NB4 (cell line): ENCODE results near the gene C6orf58.

ENCODE experiments used
- DNase-seq: peaks from one replicate; pipeline ENCODE4 v3.0.0; 2010; ENCODE audit warnings: low read depth
- H3K4me3 ChIP-seq: one replicate; pipeline ENCODE4 v1.5.1; 2011; ENCODE audit warnings: mild to moderate bottlenecking, low read depth, low read length, moderate library complexity
- MYC ChIP-seq: IDR thresholded peaks from 2 replicates; pipeline ENCODE4 v1.6.1; 2011; ENCODE audit warnings: low read depth, low read length
- POLR2A ChIP-seq: IDR thresholded peaks from 2 replicates; pipeline ENCODE4 v1.6.1; 2011; ENCODE audit warnings: mild to moderate bottlenecking; ENCODE audit not compliant: insufficient read length; ENCODE audit errors: extremely low read depth
- TF ChIP-seq, protein P1 (sequence below): IDR thresholded peaks from 2 replicates; pipeline ENCODE4 v1.6.1; 2011; ENCODE audit warnings: low read depth, low read length
- TF ChIP-seq, protein P2 (sequence below): IDR thresholded peaks from one replicate; pipeline ENCODE4 v1.5.1; 2012; ENCODE audit warnings: low read depth, low read length

Gene C6orf58

DNA sequence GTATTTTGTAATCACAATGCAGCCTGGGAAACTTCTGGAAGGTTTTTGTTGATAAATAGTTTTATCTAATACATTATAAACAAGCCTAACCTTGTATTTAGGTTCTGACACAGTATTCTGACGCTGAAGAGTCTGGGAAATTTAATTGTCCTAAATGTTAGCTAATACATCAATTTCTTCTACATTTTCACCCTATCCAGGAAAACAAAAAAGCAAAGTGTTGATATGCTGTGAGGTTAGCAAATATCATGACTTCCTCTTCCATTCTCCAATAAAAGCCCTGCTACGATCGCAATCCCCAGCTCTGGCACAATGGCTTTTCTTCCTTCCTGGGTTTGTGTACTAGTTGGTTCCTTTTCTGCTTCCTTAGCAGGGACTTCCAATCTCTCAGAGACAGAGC lies at the start of gene C6orf58:
Gene C6orf58, plus strand, starts transcription at position 301 of the 400 bp plus-strand sequence. Its CDS starts 12 bp downstream, at position 313.
- TF ChIP-seq POLR2A (no peak), MYC (no peak)
- TF ChIP-seq, protein P1, sequence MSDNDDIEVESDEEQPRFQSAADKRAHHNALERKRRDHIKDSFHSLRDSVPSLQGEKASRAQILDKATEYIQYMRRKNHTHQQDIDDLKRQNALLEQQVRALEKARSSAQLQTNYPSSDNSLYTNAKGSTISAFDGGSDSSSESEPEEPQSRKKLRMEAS: no peak
- TF ChIP-seq, protein P2, sequence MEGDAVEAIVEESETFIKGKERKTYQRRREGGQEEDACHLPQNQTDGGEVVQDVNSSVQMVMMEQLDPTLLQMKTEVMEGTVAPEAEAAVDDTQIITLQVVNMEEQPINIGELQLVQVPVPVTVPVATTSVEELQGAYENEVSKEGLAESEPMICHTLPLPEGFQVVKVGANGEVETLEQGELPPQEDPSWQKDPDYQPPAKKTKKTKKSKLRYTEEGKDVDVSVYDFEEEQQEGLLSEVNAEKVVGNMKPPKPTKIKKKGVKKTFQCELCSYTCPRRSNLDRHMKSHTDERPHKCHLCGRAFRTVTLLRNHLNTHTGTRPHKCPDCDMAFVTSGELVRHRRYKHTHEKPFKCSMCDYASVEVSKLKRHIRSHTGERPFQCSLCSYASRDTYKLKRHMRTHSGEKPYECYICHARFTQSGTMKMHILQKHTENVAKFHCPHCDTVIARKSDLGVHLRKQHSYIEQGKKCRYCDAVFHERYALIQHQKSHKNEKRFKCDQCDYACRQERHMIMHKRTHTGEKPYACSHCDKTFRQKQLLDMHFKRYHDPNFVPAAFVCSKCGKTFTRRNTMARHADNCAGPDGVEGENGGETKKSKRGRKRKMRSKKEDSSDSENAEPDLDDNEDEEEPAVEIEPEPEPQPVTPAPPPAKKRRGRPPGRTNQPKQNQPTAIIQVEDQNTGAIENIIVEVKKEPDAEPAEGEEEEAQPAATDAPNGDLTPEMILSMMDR: no peak
- no peak within 1 kb of the TSS for H3K4me3 ChIP-seq
- peak; percentile 7 for DNase-seq

DNA sequence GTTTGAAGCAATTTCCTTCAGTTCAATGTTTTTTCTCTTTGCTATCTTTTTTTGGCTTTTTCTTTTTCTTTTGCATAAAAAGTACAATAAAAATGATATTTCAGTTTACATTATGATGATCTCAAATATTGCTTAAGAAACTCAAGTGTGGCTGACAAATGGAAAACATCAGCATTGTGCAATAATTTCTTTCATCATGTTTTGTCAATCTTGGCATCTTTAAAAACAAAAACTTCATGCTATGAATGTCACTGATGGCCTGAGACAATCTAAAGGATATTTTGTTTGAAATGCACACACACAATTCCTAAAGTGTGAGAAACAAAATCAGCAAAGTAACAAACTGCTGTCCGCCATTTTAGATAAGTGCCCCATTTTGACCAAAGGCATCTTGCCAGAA lies 44.0 kb upstream of the C6orf58 start:
- TF ChIP-seq, protein P2: no peak
- no peak for TF ChIP-seq POLR2A
- TF ChIP-seq, protein P1: no peak
- no peak for TF ChIP-seq MYC
- no peak overlapping the region for H3K4me3 ChIP-seq
- no peak for DNase-seq

DNA sequence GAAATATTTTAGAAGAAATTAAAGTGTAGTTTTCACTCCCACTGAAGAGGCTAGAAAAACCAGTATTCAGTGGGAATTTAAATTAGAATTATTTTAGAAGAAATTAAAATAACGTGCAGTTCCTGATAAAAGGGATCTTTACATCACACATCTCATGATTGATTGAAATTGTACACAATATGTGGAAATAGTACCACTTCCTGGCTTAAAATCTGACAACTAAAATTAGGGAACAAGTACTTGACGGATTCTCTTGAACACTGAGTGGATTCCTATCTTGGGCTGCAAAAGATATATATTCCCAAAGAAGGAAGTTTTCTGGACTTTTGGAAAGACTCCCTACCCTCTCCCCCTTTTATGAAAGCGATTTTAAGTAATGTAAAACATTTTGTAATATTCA lies 43.2 kb upstream of the C6orf58 start:
- no peak for TF ChIP-seq MYC
- TF ChIP-seq, protein P2: no peak
- TF ChIP-seq, protein P1: no peak
- no peak for TF ChIP-seq POLR2A

DNA sequence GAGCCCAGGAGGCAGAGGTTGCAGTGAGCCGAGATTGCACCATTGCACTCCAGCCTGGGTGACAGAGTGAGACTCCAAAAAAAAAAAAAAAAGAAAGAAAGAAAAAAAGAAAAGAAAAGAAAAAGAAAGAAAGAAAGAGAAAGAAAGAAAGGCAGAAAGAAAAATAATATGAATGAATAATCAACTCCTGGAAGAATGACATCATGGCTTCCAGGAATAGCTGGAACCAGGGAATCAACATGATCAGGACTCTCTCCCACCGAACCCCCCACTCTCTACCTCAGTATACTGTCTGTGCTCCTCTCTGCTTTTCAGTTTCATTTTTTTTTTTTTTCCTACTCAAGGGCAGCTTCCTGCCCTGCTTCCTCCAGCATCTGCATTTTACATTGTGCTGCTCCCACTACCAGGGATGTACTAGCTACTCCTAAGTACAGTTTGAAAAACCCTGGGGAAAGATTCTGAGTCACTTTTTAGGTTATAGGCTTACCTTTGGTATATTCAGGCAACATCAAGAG lies 38.2 kb upstream of the C6orf58 start:
- no peak for DNase-seq
- no peak overlapping the region for H3K4me3 ChIP-seq
- TF ChIP-seq, protein P2: no peak

More for the DNA sequence above, 43.2 kb upstream of the C6orf58 start:
- no peak overlapping the region for H3K4me3 ChIP-seq
- DNase-seq: no peak

DNA sequence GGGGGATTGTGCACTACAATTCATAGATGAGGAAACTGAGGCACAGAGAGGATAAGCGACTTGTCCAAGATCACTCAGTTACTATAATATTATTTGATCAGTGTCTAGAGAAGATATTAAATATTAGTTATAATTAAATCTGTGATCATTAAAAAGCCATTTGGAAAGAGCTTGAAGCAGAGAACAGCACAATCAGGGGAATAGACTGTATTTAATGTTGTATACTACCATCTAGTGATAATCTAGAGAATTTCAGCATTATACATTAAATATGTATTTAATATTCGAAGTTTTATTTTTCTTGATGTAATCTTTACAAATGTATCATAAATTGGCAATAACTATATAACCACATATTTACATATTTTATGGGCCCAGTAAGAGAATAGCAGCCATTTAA lies 37.7 kb upstream of the C6orf58 start:
- TF ChIP-seq, protein P1: no peak
- TF ChIP-seq MYC (no peak), POLR2A (no peak)
- TF ChIP-seq, protein P2: no peak
- peak; percentile 38 for DNase-seq
- no peak overlapping the region for H3K4me3 ChIP-seq

DNA sequence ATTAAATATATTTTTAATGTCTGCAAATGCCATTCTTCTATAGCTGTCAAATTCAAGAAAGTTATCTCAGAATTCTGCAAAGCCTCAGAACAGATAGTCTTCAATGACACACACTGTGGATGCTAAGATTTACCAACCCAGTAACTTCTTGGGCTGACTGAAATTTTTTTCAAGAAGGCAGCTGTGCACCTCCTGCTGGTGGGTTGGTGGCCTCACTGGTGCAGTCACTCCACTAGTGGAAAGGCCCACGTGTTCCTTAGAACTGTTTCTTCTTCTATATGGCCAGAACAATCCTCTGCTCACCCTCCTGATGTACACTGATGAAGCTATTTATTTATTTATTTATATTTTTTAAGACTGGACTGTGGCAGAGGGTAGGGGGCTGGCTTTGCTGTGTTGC lies 29.8 kb upstream of the C6orf58 start:
- DNase-seq: peak; percentile 21
- no peak for TF ChIP-seq POLR2A
- TF ChIP-seq, protein P2: peak; percentile 25
- no peak overlapping the region for H3K4me3 ChIP-seq
